ENCODE data around the gene C1orf87. TPM values are rescaled to one million over a fixed set of nuclear protein-coding genes. Genes with fewer than 3 reads are reported as not detected.

Gene C1orf87
- total and polyA plus RNA-seq, 2 donors (not counting 3 experiments of a cell fraction or from before 2014, with no cell fraction given) = not detected

DNA sequence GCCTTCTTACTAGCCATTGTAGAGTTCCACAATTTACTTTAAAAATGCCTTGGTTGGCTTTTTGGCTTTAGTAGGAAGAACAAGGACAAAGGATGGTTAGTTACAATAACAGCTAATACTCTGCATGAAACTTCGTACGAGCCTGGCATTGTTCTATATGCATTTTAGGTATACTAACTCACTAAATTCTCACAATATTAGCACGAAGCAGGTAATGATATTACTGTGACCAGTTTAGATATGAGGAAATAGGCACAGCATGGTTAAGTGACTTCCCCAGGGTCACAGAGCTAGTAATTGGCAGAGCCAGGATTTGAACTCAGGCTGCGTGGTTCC is 96.5 kb downstream of the C1orf87 start:
- H3K9me3 ChIP-seq (replicated peaks; ENCODE audit: control insufficient read depth, insufficient read depth, low read length) = no peaks in the 10 kb centered on the region
- H3K4me3 ChIP-seq (replicated peaks in 1 of 3; ENCODE audit: insufficient read depth in 1 of 3, low read depth in 1 of 3, low read length in 3 of 3) = no peak overlapping the region
- dilution Hi-C loops (cut with MboI; ENCODE audit: extremely low pct_ligation_motif_present, low sequenced_read_pairs) (no loop called here), intact Hi-C loops (cut with micrococcal nuclease) (loop anchor here (1.0 to 10.0 kb wide), 7 partner anchors 150 to 1608 kb away; no protein-coding TSS in a partner anchor)
- H3K27ac ChIP-seq (ENCODE audit: insufficient read depth, low read depth, low read length) = no peak overlapping the region
- H2AFZ ChIP-seq (ENCODE audit: low read depth, low read length) = no peak overlapping the region
- no peaks in the 10 kb centered on the region for H3K79me2 ChIP-seq (ENCODE audit: control insufficient read depth, insufficient read depth, low read length)
- H3K4me1 ChIP-seq (ENCODE audit: control insufficient read depth, extremely low read depth, insufficient read depth, low read length) = no peaks in the 10 kb centered on the region
- H3K4me2 ChIP-seq (ENCODE audit: insufficient read depth, low read length) = peak overlapping the region; percentile 17
- BruUV-seq (replicated peaks) = no TSS peak
- TF ChIP-seq MYC (IDR thresholded peaks at IDR 0.05; ENCODE audit: low read depth, low read length) (no peak), CTCF (IDR thresholded peaks at IDR 0.05; ENCODE audit: extremely low read depth in 1 of 2, insufficient read depth in 1 of 2, low read depth in 1 of 2, low read length in 2 of 2) (no peak), MAX (IDR thresholded peaks at IDR 0.05; ENCODE audit: insufficient read depth, insufficient read length) (no peak), JUN (IDR thresholded peaks at IDR 0.05; ENCODE audit: borderline replicate concordance, insufficient read depth, insufficient read length, low read depth) (no peak), POLR2A (IDR thresholded peaks at IDR 0.05; ENCODE audit: low read depth, low read length) (no peak), FOS (IDR thresholded peaks at IDR 0.05; ENCODE audit: borderline replicate concordance, insufficient read depth, low read length) (no peak), POLR2AphosphoS5 (IDR thresholded peaks at IDR 0.05; ENCODE audit: insufficient read depth, low read depth, low read length) (no peak)
- no peaks in the 10 kb centered on the region for H3K36me3 ChIP-seq (ENCODE audit: control insufficient read depth in 2 of 2, extremely low read depth in 1 of 2, insufficient read depth in 2 of 2, low read length in 2 of 2)
- no peaks in the 10 kb centered on the region for H4K20me1 ChIP-seq (replicated peaks; ENCODE audit: control insufficient read depth, extremely low read depth, insufficient read depth, low read length)
- no peak for FAIRE-seq
- H3K9me1 ChIP-seq (replicated peaks; ENCODE audit: control insufficient read depth, extremely low read depth, insufficient read depth, low read length) = no peaks in the 10 kb centered on the region
- ChIA-PET CTCF (interaction anchor here (0.9 to 4.6 kb wide), 17 partner anchors 9 to 1876 kb away, joined by 3 to 38 read pairs (median 4); no protein-coding TSS in a partner anchor), POLR2A (no interaction called here)
- no peak for DNase-seq (ENCODE audit: low read depth, low spot score)
- peaks cover 0 to 11% of the 10 kb centered on the region in 2 experiments for H3K27me3 ChIP-seq (ENCODE audit: control insufficient read depth in 2 of 2, insufficient read depth in 2 of 2, low read length in 2 of 2)
- no peak overlapping the region for H3K9ac ChIP-seq (replicated peaks; ENCODE audit: extremely low read depth, insufficient read depth, low read length)

Measured in endothelial cell of umbilical vein (primary cell).